ENCODE data around the gene GLCCI1.

Gene GLCCI1

GRCh38 chr7:7931626-7932025, 37.0 kb upstream of the GLCCI1 start:
- Histone ChIP-seq H2BK15ac (ENCODE audit: low read depth, poor library complexity, severe bottlenecking) (no peak overlapping the region), H3K23ac (ENCODE audit: low read length in 2 of 2) (no peak overlapping the region), H4K8ac (ENCODE audit: low read length) (no peak overlapping the region), H3K4me2 (ENCODE audit: low read length, poor library complexity, severe bottlenecking) (no peak overlapping the region), H3K36me3 (ENCODE audit: control insufficient read depth in 1 of 2, insufficient read depth in 2 of 2, low read depth in 1 of 2, low read length in 2 of 2) (no peaks in the 10 kb centered on the region), H3K27me3 (ENCODE audit: control insufficient read depth in 1 of 2, insufficient read depth in 1 of 2, low read length in 2 of 2) (no peaks in the 10 kb centered on the region), H3K18ac (ENCODE audit: low read depth in 1 of 2, low read length in 2 of 2) (no peak overlapping the region), H3K9me3 (ENCODE audit: control insufficient read depth, low read length) (no peaks in the 10 kb centered on the region), H2AFZ (ENCODE audit: low read depth, low read length) (no peak overlapping the region), H3K14ac (ENCODE audit: low read length in 2 of 2) (no peak overlapping the region), H2BK12ac (ENCODE audit: low read length in 2 of 2) (no peak overlapping the region), H3K79me1 (replicated peaks; ENCODE audit: low read length, poor library complexity, severe bottlenecking) (no peaks in the 10 kb centered on the region), H2BK120ac (ENCODE audit: low read depth, low read length) (no peak overlapping the region), H3K9ac (ENCODE audit: low read length) (no peak overlapping the region), H2AK5ac (ENCODE audit: low read length, severe bottlenecking) (no peak overlapping the region), H3K27ac (ENCODE audit: low read length, poor library complexity, severe bottlenecking) (no peak overlapping the region), H3K4me3 (ENCODE audit: insufficient read depth in 1 of 2, low read depth in 1 of 2, low read length in 2 of 2) (no peak overlapping the region), H3K4ac (ENCODE audit: low read depth in 1 of 2, low read length in 2 of 2) (no peak overlapping the region), H3K4me1 (ENCODE audit: control insufficient read depth, insufficient read depth, low read depth, low read length) (no peaks in the 10 kb centered on the region), H4K91ac (ENCODE audit: low read length) (no peak overlapping the region), H2BK5ac (ENCODE audit: low read depth, low read length, poor library complexity, severe bottlenecking) (no peak overlapping the region)
- WGBS: 80% methylated on average over 2 of the region's 2 CpGs
- DNase-seq: no peak

GRCh38 chr7:7932553-7932952, 36.0 kb upstream of the GLCCI1 start:
- no peak overlapping the region for H3K18ac ChIP-seq (ENCODE audit: low read depth in 1 of 2, low read length in 2 of 2)
- H4K91ac ChIP-seq (ENCODE audit: low read length): no peak overlapping the region
- H3K36me3 ChIP-seq (ENCODE audit: control insufficient read depth in 1 of 2, insufficient read depth in 2 of 2, low read depth in 1 of 2, low read length in 2 of 2): no peaks in the 10 kb centered on the region
- no peak overlapping the region for H3K4ac ChIP-seq (ENCODE audit: low read depth in 1 of 2, low read length in 2 of 2)
- no peaks in the 10 kb centered on the region for H3K9me3 ChIP-seq (ENCODE audit: control insufficient read depth, low read length)
- no peak overlapping the region for H3K4me2 ChIP-seq (ENCODE audit: low read length, poor library complexity, severe bottlenecking)
- H3K4me1 ChIP-seq (ENCODE audit: control insufficient read depth, insufficient read depth, low read depth, low read length): no peaks in the 10 kb centered on the region
- H3K9ac ChIP-seq (ENCODE audit: low read length): no peak overlapping the region
- H2BK5ac ChIP-seq (ENCODE audit: low read depth, low read length, poor library complexity, severe bottlenecking): no peak overlapping the region
- H2BK120ac ChIP-seq (ENCODE audit: low read depth, low read length): no peak overlapping the region
- H2BK12ac ChIP-seq (ENCODE audit: low read length in 2 of 2): no peak overlapping the region
- H3K23ac ChIP-seq (ENCODE audit: low read length in 2 of 2): no peak overlapping the region
- no peaks in the 10 kb centered on the region for H3K79me1 ChIP-seq (replicated peaks; ENCODE audit: low read length, poor library complexity, severe bottlenecking)
- no peaks in the 10 kb centered on the region for H3K27me3 ChIP-seq (ENCODE audit: control insufficient read depth in 1 of 2, insufficient read depth in 1 of 2, low read length in 2 of 2)
- H3K27ac ChIP-seq (ENCODE audit: low read length, poor library complexity, severe bottlenecking): no peak overlapping the region
- no peak overlapping the region for H2AK5ac ChIP-seq (ENCODE audit: low read length, severe bottlenecking)
- H2AFZ ChIP-seq (ENCODE audit: low read depth, low read length): no peak overlapping the region
- 99% methylated on average over 3 of the region's 3 CpGs for WGBS
- H3K14ac ChIP-seq (ENCODE audit: low read length in 2 of 2): no peak overlapping the region
- no peak overlapping the region for H4K8ac ChIP-seq (ENCODE audit: low read length)
- no peak overlapping the region for H2BK15ac ChIP-seq (ENCODE audit: low read depth, poor library complexity, severe bottlenecking)
- H3K4me3 ChIP-seq (ENCODE audit: insufficient read depth in 1 of 2, low read depth in 1 of 2, low read length in 2 of 2): no peak overlapping the region
- DNase-seq: no peak

DNA sequence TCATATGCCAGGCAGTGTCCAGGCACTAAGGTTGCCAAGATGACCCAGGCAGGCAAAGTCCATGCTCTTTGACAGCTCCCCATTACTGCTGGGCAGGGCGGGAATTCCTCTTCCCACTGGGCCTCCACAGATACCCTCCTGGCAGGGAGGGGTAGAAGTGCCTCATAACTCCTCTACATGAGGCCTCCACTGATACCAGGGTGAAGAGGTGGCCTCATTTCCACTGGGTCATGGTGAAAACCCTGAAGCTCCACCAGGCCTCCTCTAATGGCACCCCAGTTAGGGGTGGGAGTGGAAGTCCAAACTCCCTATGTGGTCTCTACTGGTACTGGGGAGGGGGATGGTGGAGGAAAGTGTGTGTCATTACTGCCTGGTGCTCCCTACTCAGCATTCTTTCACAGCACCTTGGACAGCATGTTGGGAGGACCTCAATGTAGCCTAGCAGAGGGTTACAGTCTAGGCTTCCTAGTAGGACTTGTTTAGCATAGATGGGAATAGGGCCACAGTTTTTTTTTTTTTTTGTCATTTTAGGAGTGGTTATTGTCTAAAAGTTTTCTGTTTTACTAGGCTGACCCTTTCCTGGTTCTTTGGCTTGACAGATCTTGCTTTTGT, 34.6 kb upstream of the GLCCI1 start:
- Histone ChIP-seq H3K4me1 (ENCODE audit: control insufficient read depth, insufficient read depth, low read depth, low read length) (no peaks in the 10 kb centered on the region), H3K4me3 (ENCODE audit: insufficient read depth in 1 of 2, low read depth in 1 of 2, low read length in 2 of 2) (no peak overlapping the region), H3K79me1 (replicated peaks; ENCODE audit: low read length, poor library complexity, severe bottlenecking) (no peaks in the 10 kb centered on the region), H2BK120ac (ENCODE audit: low read depth, low read length) (no peak overlapping the region), H4K8ac (ENCODE audit: low read length) (no peak overlapping the region), H4K91ac (ENCODE audit: low read length) (no peak overlapping the region), H3K9me3 (ENCODE audit: control insufficient read depth, low read length) (no peaks in the 10 kb centered on the region), H3K4ac (ENCODE audit: low read depth in 1 of 2, low read length in 2 of 2) (no peak overlapping the region), H3K23ac (ENCODE audit: low read length in 2 of 2) (no peak overlapping the region), H3K14ac (ENCODE audit: low read length in 2 of 2) (no peak overlapping the region), H3K9ac (ENCODE audit: low read length) (no peak overlapping the region), H2BK5ac (ENCODE audit: low read depth, low read length, poor library complexity, severe bottlenecking) (no peak overlapping the region), H2AK5ac (ENCODE audit: low read length, severe bottlenecking) (no peak overlapping the region), H3K27me3 (ENCODE audit: control insufficient read depth in 1 of 2, insufficient read depth in 1 of 2, low read length in 2 of 2) (no peaks in the 10 kb centered on the region), H3K18ac (ENCODE audit: low read depth in 1 of 2, low read length in 2 of 2) (no peak overlapping the region), H2BK15ac (ENCODE audit: low read depth, poor library complexity, severe bottlenecking) (no peak overlapping the region), H2BK12ac (ENCODE audit: low read length in 2 of 2) (no peak overlapping the region), H3K4me2 (ENCODE audit: low read length, poor library complexity, severe bottlenecking) (no peak overlapping the region), H2AFZ (ENCODE audit: low read depth, low read length) (no peak overlapping the region), H3K27ac (ENCODE audit: low read length, poor library complexity, severe bottlenecking) (no peak overlapping the region), H3K36me3 (ENCODE audit: control insufficient read depth in 1 of 2, insufficient read depth in 2 of 2, low read depth in 1 of 2, low read length in 2 of 2) (no peaks in the 10 kb centered on the region)
- WGBS: 100% methylated on average over 1 of the region's 1 CpG
- no peak for DNase-seq

DNA sequence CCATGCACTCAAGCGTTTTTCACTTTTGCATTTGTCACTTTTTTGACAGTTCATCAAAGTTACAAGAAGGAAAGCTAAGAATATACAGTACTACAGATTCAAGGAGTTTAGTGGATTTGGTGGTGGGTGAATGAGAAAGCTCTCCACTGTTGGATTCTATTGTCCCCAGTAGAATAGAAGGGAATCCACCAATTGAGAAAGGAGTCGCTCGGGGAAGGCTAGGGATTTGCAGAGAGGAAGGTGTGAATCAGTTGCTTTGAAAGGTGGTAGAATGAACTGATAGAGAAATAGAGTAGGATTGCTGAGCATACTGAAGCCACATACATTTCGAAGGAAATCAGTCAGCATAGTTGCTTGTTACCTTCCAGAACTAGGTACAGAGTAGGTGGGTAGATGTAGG, 33.7 kb upstream of the GLCCI1 start:
- H3K27me3 ChIP-seq (ENCODE audit: control insufficient read depth in 1 of 2, insufficient read depth in 1 of 2, low read length in 2 of 2): no peaks in the 10 kb centered on the region
- H4K8ac ChIP-seq (ENCODE audit: low read length): no peak overlapping the region
- no peak overlapping the region for H3K4me3 ChIP-seq (ENCODE audit: insufficient read depth in 1 of 2, low read depth in 1 of 2, low read length in 2 of 2)
- no peak overlapping the region for H3K14ac ChIP-seq (ENCODE audit: low read length in 2 of 2)
- H3K23ac ChIP-seq (ENCODE audit: low read length in 2 of 2): no peak overlapping the region
- H2BK120ac ChIP-seq (ENCODE audit: low read depth, low read length): no peak overlapping the region
- no peaks in the 10 kb centered on the region for H3K4me1 ChIP-seq (ENCODE audit: control insufficient read depth, insufficient read depth, low read depth, low read length)
- H2AK5ac ChIP-seq (ENCODE audit: low read length, severe bottlenecking): no peak overlapping the region
- no peak overlapping the region for H3K4ac ChIP-seq (ENCODE audit: low read depth in 1 of 2, low read length in 2 of 2)
- H3K79me1 ChIP-seq (replicated peaks; ENCODE audit: low read length, poor library complexity, severe bottlenecking): no peaks in the 10 kb centered on the region
- H2BK15ac ChIP-seq (ENCODE audit: low read depth, poor library complexity, severe bottlenecking): no peak overlapping the region
- DNase-seq: no peak
- no peak overlapping the region for H3K27ac ChIP-seq (ENCODE audit: low read length, poor library complexity, severe bottlenecking)
- H2BK5ac ChIP-seq (ENCODE audit: low read depth, low read length, poor library complexity, severe bottlenecking): no peak overlapping the region
- no peak overlapping the region for H3K18ac ChIP-seq (ENCODE audit: low read depth in 1 of 2, low read length in 2 of 2)
- H3K9ac ChIP-seq (ENCODE audit: low read length): no peak overlapping the region
- no peaks in the 10 kb centered on the region for H3K9me3 ChIP-seq (ENCODE audit: control insufficient read depth, low read length)
- WGBS: 85% methylated on average over 3 of the region's 4 CpGs
- H3K36me3 ChIP-seq (ENCODE audit: control insufficient read depth in 1 of 2, insufficient read depth in 2 of 2, low read depth in 1 of 2, low read length in 2 of 2): no peaks in the 10 kb centered on the region
- no peak overlapping the region for H4K91ac ChIP-seq (ENCODE audit: low read length)
- no peak overlapping the region for H2BK12ac ChIP-seq (ENCODE audit: low read length in 2 of 2)
- no peak overlapping the region for H3K4me2 ChIP-seq (ENCODE audit: low read length, poor library complexity, severe bottlenecking)
- H2AFZ ChIP-seq (ENCODE audit: low read depth, low read length): no peak overlapping the region
